Measurements from ENCODE around the gene NDNF. TPM values are rescaled to one million over a fixed set of nuclear protein-coding genes. Genes with fewer than 3 reads are reported as not detected.
A peak's percentile ranks its signal among the peaks of the same experiment; 100 is the strongest.

The NDNF gene
- total RNA-seq, 1 donor from 2014 or later = 0.34 TPM

DNA sequence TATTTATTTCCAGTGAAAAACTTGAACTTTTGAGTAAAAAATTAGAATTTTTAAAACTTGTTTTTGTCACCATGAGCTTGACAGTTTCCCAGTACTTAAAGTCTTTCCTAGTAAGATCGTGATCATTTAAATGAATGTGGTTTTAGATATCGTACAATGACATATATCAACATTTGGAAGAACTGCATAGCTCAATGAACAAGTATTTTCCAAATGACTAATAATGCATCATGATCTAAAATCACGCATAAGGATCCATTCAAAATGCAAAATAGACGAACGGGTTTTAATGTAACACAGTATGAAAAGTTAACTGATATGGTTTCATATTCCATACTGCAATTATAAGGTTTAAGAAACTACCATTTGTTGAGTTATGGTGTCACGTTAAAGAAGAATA is 4.1 kb upstream of the NDNF start:
- no peak for FAIRE-seq
- Mint-ChIP-seq H3K4me3 (ENCODE audit: unreplicated experiment) (no peak overlapping the region), H3K36me3 (ENCODE audit: low read depth, unreplicated experiment) (peaks cover 2% of the 10 kb centered on the region), H3K4me1 (ENCODE audit: low read depth, unreplicated experiment) (no peaks in the 10 kb centered on the region), H3K27me3 (ENCODE audit: low read depth, unreplicated experiment) (peaks cover 25% of the 10 kb centered on the region), H3K9me3 (ENCODE audit: unreplicated experiment) (peaks cover 7% of the 10 kb centered on the region), H3K27ac (ENCODE audit: unreplicated experiment) (no peak overlapping the region)
- H3K4me2 ChIP-seq (ENCODE audit: low read length) = no peak overlapping the region
- H3K9me3 ChIP-seq (ENCODE audit: insufficient read depth, low read depth, low read length) = no peaks in the 10 kb centered on the region
- H3K36me3 ChIP-seq (ENCODE audit: insufficient read depth, low read length) = no peaks in the 10 kb centered on the region
- no peak for TF ChIP-seq EZH2 (IDR thresholded peaks at IDR 0.05; ENCODE audit: insufficient read depth, low read length)
- TF ChIP-seq, protein P1, sequence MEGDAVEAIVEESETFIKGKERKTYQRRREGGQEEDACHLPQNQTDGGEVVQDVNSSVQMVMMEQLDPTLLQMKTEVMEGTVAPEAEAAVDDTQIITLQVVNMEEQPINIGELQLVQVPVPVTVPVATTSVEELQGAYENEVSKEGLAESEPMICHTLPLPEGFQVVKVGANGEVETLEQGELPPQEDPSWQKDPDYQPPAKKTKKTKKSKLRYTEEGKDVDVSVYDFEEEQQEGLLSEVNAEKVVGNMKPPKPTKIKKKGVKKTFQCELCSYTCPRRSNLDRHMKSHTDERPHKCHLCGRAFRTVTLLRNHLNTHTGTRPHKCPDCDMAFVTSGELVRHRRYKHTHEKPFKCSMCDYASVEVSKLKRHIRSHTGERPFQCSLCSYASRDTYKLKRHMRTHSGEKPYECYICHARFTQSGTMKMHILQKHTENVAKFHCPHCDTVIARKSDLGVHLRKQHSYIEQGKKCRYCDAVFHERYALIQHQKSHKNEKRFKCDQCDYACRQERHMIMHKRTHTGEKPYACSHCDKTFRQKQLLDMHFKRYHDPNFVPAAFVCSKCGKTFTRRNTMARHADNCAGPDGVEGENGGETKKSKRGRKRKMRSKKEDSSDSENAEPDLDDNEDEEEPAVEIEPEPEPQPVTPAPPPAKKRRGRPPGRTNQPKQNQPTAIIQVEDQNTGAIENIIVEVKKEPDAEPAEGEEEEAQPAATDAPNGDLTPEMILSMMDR (IDR thresholded peaks at IDR 0.05; ENCODE audit: insufficient read depth, low read depth, low read length) = no peak
- H3K79me2 ChIP-seq (ENCODE audit: insufficient read depth, low read length) = no peaks in the 10 kb centered on the region
- DNase-seq (ENCODE audit: low read depth) = no peak
- peaks cover 10% of the 10 kb centered on the region for H3K4me1 ChIP-seq (ENCODE audit: insufficient read depth, low read length)
- H3K27ac ChIP-seq (ENCODE audit: low read depth, low read length) = no peak overlapping the region
- H3K9ac ChIP-seq (ENCODE audit: low read length) = no peak overlapping the region
- H3K27me3 ChIP-seq (ENCODE audit: insufficient read depth, low read length) = peaks cover 11% of the 10 kb centered on the region
- no peaks in the 10 kb centered on the region for H4K20me1 ChIP-seq (ENCODE audit: insufficient read depth, low read length)
- H3K4me3 ChIP-seq (ENCODE audit: insufficient read depth, low read depth, low read length) = no peak overlapping the region
- H2AFZ ChIP-seq (ENCODE audit: low read depth, low read length) = no peak overlapping the region

DNA sequence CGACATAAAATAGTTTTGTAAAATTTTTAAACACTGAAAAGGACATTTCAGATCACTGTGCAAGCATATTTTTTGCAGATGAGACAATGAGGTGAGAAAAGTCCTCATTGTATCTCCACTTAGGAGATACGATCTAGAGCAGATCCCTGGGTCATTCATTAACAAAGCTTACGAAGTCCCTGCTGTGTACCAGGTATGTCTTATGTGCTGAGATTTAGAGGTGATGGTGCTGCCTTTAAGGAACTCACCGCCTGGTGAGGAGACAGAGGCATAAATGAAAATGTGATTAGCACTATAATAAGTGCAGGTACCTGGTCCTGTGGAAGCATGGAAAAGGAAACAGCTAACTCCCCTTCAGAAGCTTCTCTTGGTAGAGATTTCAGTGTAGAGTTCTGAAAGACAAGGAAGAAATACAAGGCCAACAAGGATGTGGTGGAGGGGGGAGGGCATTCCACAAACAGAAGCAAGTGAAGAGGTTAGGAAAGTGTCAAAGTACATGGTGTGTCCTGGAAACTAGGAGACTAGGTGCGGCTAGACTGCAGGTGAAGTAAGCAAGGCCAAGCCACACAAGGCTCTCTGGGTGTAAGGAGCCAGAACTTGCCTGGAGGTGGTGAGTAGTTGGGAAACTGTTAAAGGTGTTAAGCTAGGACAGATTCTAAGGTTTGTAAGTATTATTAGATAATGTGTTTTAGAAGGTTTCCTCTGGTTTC is 1.5 kb upstream of the NDNF start:
- Mint-ChIP-seq H3K27me3 (ENCODE audit: low read depth, unreplicated experiment) (peaks cover 37% of the 10 kb centered on the region), H3K27ac (ENCODE audit: unreplicated experiment) (no peak overlapping the region), H3K36me3 (ENCODE audit: low read depth, unreplicated experiment) (no peaks in the 10 kb centered on the region), H3K9me3 (ENCODE audit: unreplicated experiment) (peaks cover 2% of the 10 kb centered on the region), H3K4me1 (ENCODE audit: low read depth, unreplicated experiment) (no peaks in the 10 kb centered on the region), H3K4me3 (ENCODE audit: unreplicated experiment) (peak overlapping the region; percentile 16)
- Histone ChIP-seq H3K36me3 (ENCODE audit: insufficient read depth, low read length) (no peaks in the 10 kb centered on the region), H3K4me1 (ENCODE audit: insufficient read depth, low read length) (peaks cover 15% of the 10 kb centered on the region), H4K20me1 (ENCODE audit: insufficient read depth, low read length) (no peaks in the 10 kb centered on the region), H3K79me2 (ENCODE audit: insufficient read depth, low read length) (no peaks in the 10 kb centered on the region), H3K27me3 (ENCODE audit: insufficient read depth, low read length) (peaks cover 19% of the 10 kb centered on the region), H3K4me3 (ENCODE audit: insufficient read depth, low read depth, low read length) (no peak overlapping the region), H3K9ac (ENCODE audit: low read length) (no peak overlapping the region), H3K27ac (ENCODE audit: low read depth, low read length) (no peak overlapping the region), H3K4me2 (ENCODE audit: low read length) (no peak overlapping the region), H3K9me3 (ENCODE audit: insufficient read depth, low read depth, low read length) (no peaks in the 10 kb centered on the region), H2AFZ (ENCODE audit: low read depth, low read length) (no peak overlapping the region)
- FAIRE-seq (no peak), DNase-seq (ENCODE audit: low read depth) (no peak)
- TF ChIP-seq, protein P1 (IDR thresholded peaks at IDR 0.05; ENCODE audit: insufficient read depth, low read depth, low read length) = no peak
- no peak for TF ChIP-seq EZH2 (IDR thresholded peaks at IDR 0.05; ENCODE audit: insufficient read depth, low read length)

DNA sequence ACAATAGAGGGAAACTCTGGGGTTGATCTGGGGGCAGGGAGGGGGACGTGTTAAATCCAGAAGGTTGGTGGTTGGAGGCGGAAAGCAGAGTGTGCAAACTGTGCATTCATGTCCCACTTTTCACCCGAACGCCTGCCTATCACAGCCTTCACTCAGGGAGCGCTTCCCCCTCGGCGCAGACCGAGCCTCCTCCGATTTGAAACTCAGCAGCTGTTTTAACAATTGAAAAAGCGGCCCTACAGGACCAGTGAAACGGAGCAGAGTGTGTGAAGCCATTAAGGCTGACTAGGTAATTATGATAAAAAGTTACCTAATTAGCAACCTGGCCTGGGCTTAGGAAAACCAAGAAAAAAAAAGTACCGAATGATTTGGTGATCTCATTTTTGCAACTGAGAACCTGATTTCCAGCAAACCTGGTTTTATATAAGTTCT is 685 bp upstream of the NDNF start:
- peaks cover 15% of the 10 kb centered on the region for H3K4me1 ChIP-seq (ENCODE audit: insufficient read depth, low read length)
- H3K9me3 ChIP-seq (ENCODE audit: insufficient read depth, low read depth, low read length) = no peaks in the 10 kb centered on the region
- no peaks in the 10 kb centered on the region for H3K79me2 ChIP-seq (ENCODE audit: insufficient read depth, low read length)
- FAIRE-seq (no peak), DNase-seq (ENCODE audit: low read depth) (no peak)
- H3K27ac ChIP-seq (ENCODE audit: low read depth, low read length) = no peak overlapping the region
- peaks cover 19% of the 10 kb centered on the region for H3K27me3 ChIP-seq (ENCODE audit: insufficient read depth, low read length)
- peaks cover 2% of the 10 kb centered on the region for H3K9me3 Mint-ChIP-seq (ENCODE audit: unreplicated experiment)
- peak overlapping the region; percentile 94 for H2AFZ ChIP-seq (ENCODE audit: low read depth, low read length)
- H3K4me1 Mint-ChIP-seq (ENCODE audit: low read depth, unreplicated experiment) = no peaks in the 10 kb centered on the region
- H3K36me3 ChIP-seq (ENCODE audit: insufficient read depth, low read length) = no peaks in the 10 kb centered on the region
- peak overlapping the region; percentile 54 for H3K4me3 ChIP-seq (ENCODE audit: insufficient read depth, low read depth, low read length)
- TF ChIP-seq, protein P1 (IDR thresholded peaks at IDR 0.05; ENCODE audit: insufficient read depth, low read depth, low read length) = no peak
- no peak for TF ChIP-seq EZH2 (IDR thresholded peaks at IDR 0.05; ENCODE audit: insufficient read depth, low read length)
- H3K36me3 Mint-ChIP-seq (ENCODE audit: low read depth, unreplicated experiment) = no peaks in the 10 kb centered on the region
- no peaks in the 10 kb centered on the region for H4K20me1 ChIP-seq (ENCODE audit: insufficient read depth, low read length)
- peak overlapping the region; percentile 60 for H3K9ac ChIP-seq (ENCODE audit: low read length)
- peak overlapping the region; percentile 96 for H3K4me2 ChIP-seq (ENCODE audit: low read length)
- H3K4me3 Mint-ChIP-seq (ENCODE audit: unreplicated experiment) = peak overlapping the region; percentile 85
- H3K27ac Mint-ChIP-seq (ENCODE audit: unreplicated experiment) = no peak overlapping the region
- peaks cover 37% of the 10 kb centered on the region for H3K27me3 Mint-ChIP-seq (ENCODE audit: low read depth, unreplicated experiment)
